ENCODE results near the gene PRKCD. TPM values are rescaled to one million over a fixed set of nuclear protein-coding genes. Genes with fewer than 3 reads are reported as not detected.

PRKCD gene
- total RNA-seq, 1 donor from 2014 or later, result 31.7 TPM

- no peaks in the 10 kb centered on the region for H3K4me1 Mint-ChIP-seq (ENCODE audit: low read depth)
- intact Hi-C loops (cut with micrococcal nuclease), result no loop called here
Measured at GRCh38 chr3:53225651-53226050, 64.6 kb downstream of the PRKCD start.

GRCh38 chr3:53226142-53226840, 65.3 kb downstream of the PRKCD start:
- peaks cover 67% of the 10 kb centered on the region for H3K36me3 Mint-ChIP-seq (ENCODE audit: low read depth)
- no peak for DNase-seq (ENCODE audit: low spot score)
- H3K4me3 Mint-ChIP-seq (ENCODE audit: low read depth), result no peak overlapping the region
- no peaks in the 10 kb centered on the region for H3K27me3 Mint-ChIP-seq (ENCODE audit: low read depth)
- intact Hi-C loops (cut with micrococcal nuclease), result no loop called here
- H3K9me3 Mint-ChIP-seq, result no peaks in the 10 kb centered on the region
- no peak overlapping the region for H3K27ac Mint-ChIP-seq
- no peaks in the 10 kb centered on the region for H3K4me1 Mint-ChIP-seq (ENCODE audit: low read depth)

More at GRCh38 chr3:53225651-53226050, 64.6 kb downstream of the PRKCD start:
- Mint-ChIP-seq H3K27me3 (ENCODE audit: low read depth) (no peaks in the 10 kb centered on the region), H3K4me3 (ENCODE audit: low read depth) (no peak overlapping the region), H3K27ac (no peak overlapping the region), H3K9me3 (no peaks in the 10 kb centered on the region), H3K36me3 (ENCODE audit: low read depth) (peaks cover 63% of the 10 kb centered on the region)
- no peak for DNase-seq (ENCODE audit: low spot score)

GRCh38 chr3:53226841-53227407, 65.9 kb downstream of the PRKCD start:
- intact Hi-C loops (cut with micrococcal nuclease), result no loop called here
- DNase-seq (ENCODE audit: low spot score), result no peak
- no peaks in the 10 kb centered on the region for H3K27me3 Mint-ChIP-seq (ENCODE audit: low read depth)
- H3K36me3 Mint-ChIP-seq (ENCODE audit: low read depth), result peaks cover 71% of the 10 kb centered on the region
- H3K9me3 Mint-ChIP-seq, result no peaks in the 10 kb centered on the region
- no peaks in the 10 kb centered on the region for H3K4me1 Mint-ChIP-seq (ENCODE audit: low read depth)
- no peak overlapping the region for H3K27ac Mint-ChIP-seq
- no peak overlapping the region for H3K4me3 Mint-ChIP-seq (ENCODE audit: low read depth)

- DNase-seq (ENCODE audit: low spot score), result no peak
- Mint-ChIP-seq H3K9me3 (no peaks in the 10 kb centered on the region), H3K36me3 (ENCODE audit: low read depth) (peaks cover 76% of the 10 kb centered on the region), H3K27ac (no peak overlapping the region), H3K27me3 (ENCODE audit: low read depth) (no peaks in the 10 kb centered on the region), H3K4me1 (ENCODE audit: low read depth) (no peaks in the 10 kb centered on the region), H3K4me3 (ENCODE audit: low read depth) (no peak overlapping the region)
- intact Hi-C loops (cut with micrococcal nuclease), result no loop called here
Measured at GRCh38 chr3:53227993-53228885, 67.2 kb downstream of the PRKCD start.

- Mint-ChIP-seq H3K9me3 (no peaks in the 10 kb centered on the region), H3K4me1 (ENCODE audit: low read depth) (no peaks in the 10 kb centered on the region), H3K27ac (no peak overlapping the region), H3K36me3 (ENCODE audit: low read depth) (peaks cover 77% of the 10 kb centered on the region), H3K4me3 (ENCODE audit: low read depth) (no peak overlapping the region), H3K27me3 (ENCODE audit: low read depth) (no peaks in the 10 kb centered on the region)
- no peak for DNase-seq (ENCODE audit: low spot score)
- intact Hi-C loops (cut with micrococcal nuclease), result no loop called here
Measured at GRCh38 chr3:53229171-53229570, 68.2 kb downstream of the PRKCD start.

- Mint-ChIP-seq H3K4me3 (ENCODE audit: low read depth) (no peak overlapping the region), H3K4me1 (ENCODE audit: low read depth) (no peaks in the 10 kb centered on the region), H3K27ac (no peak overlapping the region), H3K27me3 (ENCODE audit: low read depth) (no peaks in the 10 kb centered on the region), H3K36me3 (ENCODE audit: low read depth) (peaks cover 78% of the 10 kb centered on the region), H3K9me3 (no peaks in the 10 kb centered on the region)
- intact Hi-C loops (cut with micrococcal nuclease), result no loop called here
- no peak for DNase-seq (ENCODE audit: low spot score)
Measured at GRCh38 chr3:53229606-53230005, 68.6 kb downstream of the PRKCD start.

GRCh38 chr3:53230041-53230621, 69.1 kb downstream of the PRKCD start:
- no peaks in the 10 kb centered on the region for H3K9me3 Mint-ChIP-seq
- no peaks in the 10 kb centered on the region for H3K27me3 Mint-ChIP-seq (ENCODE audit: low read depth)
- intact Hi-C loops (cut with micrococcal nuclease), result no loop called here
- no peak overlapping the region for H3K27ac Mint-ChIP-seq
- peaks cover 77% of the 10 kb centered on the region for H3K36me3 Mint-ChIP-seq (ENCODE audit: low read depth)
- H3K4me3 Mint-ChIP-seq (ENCODE audit: low read depth), result no peak overlapping the region
- no peak for DNase-seq (ENCODE audit: low spot score)
- peaks cover under 1% of the 10 kb centered on the region for H3K4me1 Mint-ChIP-seq (ENCODE audit: low read depth)

- Mint-ChIP-seq H3K36me3 (ENCODE audit: low read depth) (peaks cover 74% of the 10 kb centered on the region), H3K4me1 (ENCODE audit: low read depth) (peaks cover 3% of the 10 kb centered on the region), H3K27ac (no peak overlapping the region), H3K9me3 (no peaks in the 10 kb centered on the region), H3K27me3 (ENCODE audit: low read depth) (no peaks in the 10 kb centered on the region), H3K4me3 (ENCODE audit: low read depth) (no peak overlapping the region)
- intact Hi-C loops (cut with micrococcal nuclease), result no loop called here
- DNase-seq (ENCODE audit: low spot score), result no peak
Measured at GRCh38 chr3:53230789-53231188, 69.8 kb downstream of the PRKCD start.

GRCh38 chr3:53231532-53232511, 70.8 kb downstream of the PRKCD start:
- H3K4me3 Mint-ChIP-seq (ENCODE audit: low read depth), result no peak overlapping the region
- no peak overlapping the region for H3K27ac Mint-ChIP-seq
- no peaks in the 10 kb centered on the region for H3K27me3 Mint-ChIP-seq (ENCODE audit: low read depth)
- no peak for DNase-seq (ENCODE audit: low spot score)
- H3K9me3 Mint-ChIP-seq, result no peaks in the 10 kb centered on the region
- peaks cover 6% of the 10 kb centered on the region for H3K4me1 Mint-ChIP-seq (ENCODE audit: low read depth)
- H3K36me3 Mint-ChIP-seq (ENCODE audit: low read depth), result peaks cover 68% of the 10 kb centered on the region
- intact Hi-C loops (cut with micrococcal nuclease), result no loop called here

GRCh38 chr3:53232641-53233377, 71.8 kb downstream of the PRKCD start:
- H3K4me3 Mint-ChIP-seq (ENCODE audit: low read depth), result no peak overlapping the region
- peaks cover 64% of the 10 kb centered on the region for H3K36me3 Mint-ChIP-seq (ENCODE audit: low read depth)
- no peaks in the 10 kb centered on the region for H3K9me3 Mint-ChIP-seq
- no peak overlapping the region for H3K27ac Mint-ChIP-seq
- intact Hi-C loops (cut with micrococcal nuclease), result no loop called here
- no peaks in the 10 kb centered on the region for H3K27me3 Mint-ChIP-seq (ENCODE audit: low read depth)
- H3K4me1 Mint-ChIP-seq (ENCODE audit: low read depth), result peaks cover 7% of the 10 kb centered on the region
- DNase-seq (ENCODE audit: low spot score), result no peak

GRCh38 chr3:53234130-53234840, 73.3 kb downstream of the PRKCD start:
- H3K4me1 Mint-ChIP-seq (ENCODE audit: low read depth), result peaks cover 7% of the 10 kb centered on the region
- intact Hi-C loops (cut with micrococcal nuclease), result no loop called here
- DNase-seq (ENCODE audit: low spot score), result no peak
- H3K4me3 Mint-ChIP-seq (ENCODE audit: low read depth), result no peak overlapping the region
- no peaks in the 10 kb centered on the region for H3K9me3 Mint-ChIP-seq
- no peaks in the 10 kb centered on the region for H3K27me3 Mint-ChIP-seq (ENCODE audit: low read depth)
- no peak overlapping the region for H3K27ac Mint-ChIP-seq
- peaks cover 64% of the 10 kb centered on the region for H3K36me3 Mint-ChIP-seq (ENCODE audit: low read depth)
